Breast epithelium (tissue), 4 donors: ENCODE results near the gene FTH1. TPM values are rescaled to one million over a fixed set of nuclear protein-coding genes. Genes with fewer than 3 reads are reported as not detected.

Experiments
- DNase-seq, 2 donors: peaks; one replicate each; pipeline ENCODE4 v3.0.0-alpha.2; 2019; ENCODE audit warnings: low spot score in 2 of 2
- H3K27ac ChIP-seq, 2 donors: fragments of 200-600 bp; sonication (generic) in 1 of 2; one replicate each; pipeline ENCODE4 v1.5.1; 2016 to 2019; ENCODE audit warnings: mild to moderate bottlenecking in 1 of 2
- H3K27me3 ChIP-seq, 2 donors: fragments of 200-600 bp; sonication (generic) in 1 of 2; one replicate each; pipeline versions ENCODE4 v1.5.1 to v1.6.0; 2017 to 2019; ENCODE audit warnings: control low read depth in 1 of 2, mild to moderate bottlenecking in 1 of 2
- H3K36me3 ChIP-seq: fragments of 200-600 bp; one replicate; pipeline ENCODE4 v1.5.1; 2019
- H3K4me1 ChIP-seq, 2 donors: fragments of 200-600 bp; sonication (generic); one replicate each; pipeline ENCODE4 v1.5.1; 2016 to 2019; ENCODE audit warnings: control low read depth in 1 of 2
- H3K4me3 ChIP-seq, 3 donors: fragments of 200-600 bp; sonication (generic); 1 replicate in 2 of 3; 2 replicates in 1 of 3; pipeline ENCODE4 v1.5.1; 2016 to 2019; ENCODE audit warnings: mild to moderate bottlenecking in 3 of 3, moderate library complexity in 2 of 3
- H3K9me3 ChIP-seq, 2 donors: fragments of 200-600 bp; sonication (generic) in 1 of 2; one replicate each; pipeline ENCODE4 v1.5.1; 2016 to 2019; ENCODE audit warnings: control low read depth in 1 of 2
- POLR2A ChIP-seq: fragments of 450-650 bp; IDR thresholded peaks from one replicate; pipeline ENCODE4 v1.6.1; 2016; ENCODE audit warnings: antibody characterized with exemption, mild to moderate bottlenecking, moderate library complexity
- POLR2AphosphoS5 ChIP-seq, 3 donors: sonication (generic); formaldehyde crosslinking; IDR thresholded peaks; one replicate each; pipeline ENCODE4 v1.6.1; 2017; ENCODE audit warnings: antibody characterized with exemption in 3 of 3
- intact Hi-C: fragments of 100-400 bp; cut with DNase I; formaldehyde crosslinking; loops from one replicate; pipeline ENCODE4 v1.15.1; 2023; ENCODE audit warnings: low total_unique reads
- total RNA-seq, 3 donors: library from RNA; depleted of rRNA; stranded (reverse); fragments of >200 nt; gene quantifications; one replicate each; pipeline ENCODE4 v1.1.0, GENCODE V29; 2016
- TF ChIP-seq, protein P1 (sequence below), 3 donors: fragments of 450-650 bp; IDR thresholded peaks; one replicate each; pipeline ENCODE4 v1.5.1; 2016 to 2017; ENCODE audit warnings: antibody characterized with exemption in 3 of 3, mild to moderate bottlenecking in 3 of 3, moderate library complexity in 3 of 3

FTH1 gene
- total RNA-seq, 3 donors from 2014 or later = 2,151 to 6,439 (median 3,491) TPM

GRCh38 chr11:61951484-61952135 lies 15.8 kb downstream of the FTH1 start:
- Histone ChIP-seq H3K27me3 (no peaks in the 10 kb centered on the region), H3K4me1 (peaks cover 0 to 7% of the 10 kb centered on the region in 2 donors), H3K27ac (no peak overlapping the region), H3K9me3 (no peaks in the 10 kb centered on the region), H3K36me3 (no peaks in the 10 kb centered on the region), H3K4me3 (no peak overlapping the region)
- DNase-seq = no peak
- TF ChIP-seq POLR2AphosphoS5 (IDR thresholded peaks at IDR 0.05) = no peak
- TF ChIP-seq, protein P1, sequence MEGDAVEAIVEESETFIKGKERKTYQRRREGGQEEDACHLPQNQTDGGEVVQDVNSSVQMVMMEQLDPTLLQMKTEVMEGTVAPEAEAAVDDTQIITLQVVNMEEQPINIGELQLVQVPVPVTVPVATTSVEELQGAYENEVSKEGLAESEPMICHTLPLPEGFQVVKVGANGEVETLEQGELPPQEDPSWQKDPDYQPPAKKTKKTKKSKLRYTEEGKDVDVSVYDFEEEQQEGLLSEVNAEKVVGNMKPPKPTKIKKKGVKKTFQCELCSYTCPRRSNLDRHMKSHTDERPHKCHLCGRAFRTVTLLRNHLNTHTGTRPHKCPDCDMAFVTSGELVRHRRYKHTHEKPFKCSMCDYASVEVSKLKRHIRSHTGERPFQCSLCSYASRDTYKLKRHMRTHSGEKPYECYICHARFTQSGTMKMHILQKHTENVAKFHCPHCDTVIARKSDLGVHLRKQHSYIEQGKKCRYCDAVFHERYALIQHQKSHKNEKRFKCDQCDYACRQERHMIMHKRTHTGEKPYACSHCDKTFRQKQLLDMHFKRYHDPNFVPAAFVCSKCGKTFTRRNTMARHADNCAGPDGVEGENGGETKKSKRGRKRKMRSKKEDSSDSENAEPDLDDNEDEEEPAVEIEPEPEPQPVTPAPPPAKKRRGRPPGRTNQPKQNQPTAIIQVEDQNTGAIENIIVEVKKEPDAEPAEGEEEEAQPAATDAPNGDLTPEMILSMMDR (IDR thresholded peaks at IDR 0.05) = no peak
- no peak for TF ChIP-seq POLR2A
- intact Hi-C loops = loop anchor here (10.0 kb wide), 1 partner anchor 133 kb away; no protein-coding TSS in a partner anchor

- intact Hi-C loops = loop anchor here (10.0 kb wide), 1 partner anchor 135 kb away; no protein-coding TSS in a partner anchor
- H3K9me3 ChIP-seq = no peaks in the 10 kb centered on the region
- H3K4me3 ChIP-seq = no peak within 1 kb of the TSS
- H3K4me1 ChIP-seq = no peaks in the 10 kb centered on the region
- H3K27me3 ChIP-seq = no peaks in the 10 kb centered on the region
- TF ChIP-seq POLR2A (no peak), POLR2AphosphoS5 (IDR thresholded peaks at IDR 0.05) (no peak)
- TF ChIP-seq, protein P1 (IDR thresholded peaks at IDR 0.05) = no peak
- H3K27ac ChIP-seq = peak within 1 kb of the TSS; percentile 9 to 21
- H3K36me3 ChIP-seq = no peaks in the 10 kb centered on the region
- DNase-seq = no peak
Observed at GRCh38 chr11:61950035-61950547, 17.3 kb downstream of the FTH1 start, which contains the start of gene BEST1. BEST1 (plus strand) TSS chr11:61950351; CDS start chr11:61951807, 1,456 bp downstream.

- H3K27me3 ChIP-seq = no peaks in the 10 kb centered on the region
- H3K36me3 ChIP-seq = no peaks in the 10 kb centered on the region
- no peak overlapping the region for H3K4me3 ChIP-seq
- no peak for TF ChIP-seq POLR2A
- TF ChIP-seq POLR2AphosphoS5 (IDR thresholded peaks at IDR 0.05) = peak in 1 of 3 donors; percentile 7
- H3K4me1 ChIP-seq = no peaks in the 10 kb centered on the region
- no peaks in the 10 kb centered on the region for H3K9me3 ChIP-seq
- H3K27ac ChIP-seq = peak overlapping the region; percentile 9 to 21
- intact Hi-C loops = loop anchor here (2.0 to 10.0 kb wide), 2 partner anchors 51 to 135 kb away; no protein-coding TSS in a partner anchor
- peak in 1 of 2 donors; percentile 66 for DNase-seq
Observed at GRCh38 chr11:61949169-61950034, 18.0 kb downstream of the FTH1 start.

DNA sequence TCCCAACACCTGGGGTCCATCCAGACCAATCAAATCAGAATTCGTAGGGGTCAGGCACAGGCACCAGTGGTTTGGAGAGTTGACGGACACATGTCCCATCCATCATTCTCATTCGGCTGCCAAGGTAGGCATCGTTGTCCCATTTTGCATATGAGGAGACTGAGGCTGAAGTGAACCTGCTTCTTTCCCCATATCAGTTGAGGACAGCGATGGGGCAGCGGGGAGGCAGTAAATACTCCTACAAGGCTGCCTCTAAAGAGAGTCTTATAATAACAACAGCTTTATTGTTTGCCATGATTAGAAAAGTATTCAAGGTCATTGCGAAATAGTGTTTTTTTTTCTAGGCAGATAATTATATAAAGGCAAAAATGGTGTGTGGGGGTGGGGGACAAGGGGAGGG lies 18.9 kb downstream of the FTH1 start:
- Histone ChIP-seq H3K36me3 (no peaks in the 10 kb centered on the region), H3K9me3 (no peaks in the 10 kb centered on the region), H3K4me3 (no peak overlapping the region), H3K27ac (no peak overlapping the region), H3K27me3 (no peaks in the 10 kb centered on the region), H3K4me1 (no peaks in the 10 kb centered on the region)
- intact Hi-C loops = loop anchor here (2.0 kb wide), 1 partner anchor 50 kb away; no protein-coding TSS in a partner anchor
- TF ChIP-seq, protein P1 (IDR thresholded peaks at IDR 0.05) = no peak
- peak in 1 of 3 donors; percentile 28 for TF ChIP-seq POLR2AphosphoS5 (IDR thresholded peaks at IDR 0.05)
- no peak for DNase-seq

DNA sequence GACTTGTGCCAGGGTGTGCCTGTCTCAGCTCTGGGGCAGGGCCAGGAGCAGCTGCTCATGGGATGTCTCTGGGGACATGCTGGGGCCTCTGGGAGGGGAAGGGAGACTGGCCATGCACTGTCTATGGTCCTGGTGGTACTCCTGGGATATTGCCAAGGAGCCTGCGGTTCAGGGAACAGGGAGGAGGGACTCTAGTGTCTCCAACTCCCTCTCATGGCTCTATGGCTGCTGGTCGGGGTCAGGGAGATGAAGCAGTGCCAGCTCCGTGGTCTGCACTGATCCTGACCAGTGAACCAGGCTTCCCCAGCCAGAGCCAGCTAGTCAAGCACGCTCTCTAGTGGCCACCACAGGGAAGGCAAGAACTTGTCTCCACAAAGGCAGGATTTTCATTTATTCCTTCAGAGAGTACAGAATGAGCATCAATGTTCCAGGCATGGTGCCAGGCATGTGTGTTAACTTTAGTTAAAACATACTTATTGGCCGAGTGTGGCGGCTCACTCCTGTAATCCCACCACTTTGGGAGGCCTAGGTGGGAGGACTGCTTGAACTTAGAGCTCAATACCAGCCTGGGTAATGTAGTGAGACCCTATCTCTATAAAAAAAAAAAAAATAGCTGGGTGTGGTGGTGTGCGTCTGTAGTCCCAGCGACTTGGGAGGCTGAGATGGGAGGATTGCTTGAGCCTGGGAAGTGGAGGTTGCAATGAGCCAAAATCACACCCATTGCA lies 19.8 kb downstream of the FTH1 start:
- Histone ChIP-seq H3K27ac (peak overlapping the region in 1 of 2 donors; percentile 65), H3K4me1 (no peaks in the 10 kb centered on the region), H3K9me3 (no peaks in the 10 kb centered on the region), H3K36me3 (no peaks in the 10 kb centered on the region), H3K27me3 (no peaks in the 10 kb centered on the region), H3K4me3 (no peak overlapping the region)
- TF ChIP-seq, protein P1 (IDR thresholded peaks at IDR 0.05) = peak; percentile 82 to 92 (median 87)
- no peak for TF ChIP-seq POLR2A
- peak; percentile 56 to 65 (median 59) for TF ChIP-seq POLR2AphosphoS5 (IDR thresholded peaks at IDR 0.05)
- intact Hi-C loops = loop anchor here (2.0 kb wide), 1 partner anchor 49 kb away; no protein-coding TSS in a partner anchor
- peak; percentile 83 to 86 for DNase-seq
